ENCODE results near the gene ICAM2. TPM values are rescaled to one million over a fixed set of nuclear protein-coding genes. Genes with fewer than 3 reads are reported as not detected.

The ICAM2 gene
- total RNA-seq, 1 donor from 2014 or later: not detected

DNA sequence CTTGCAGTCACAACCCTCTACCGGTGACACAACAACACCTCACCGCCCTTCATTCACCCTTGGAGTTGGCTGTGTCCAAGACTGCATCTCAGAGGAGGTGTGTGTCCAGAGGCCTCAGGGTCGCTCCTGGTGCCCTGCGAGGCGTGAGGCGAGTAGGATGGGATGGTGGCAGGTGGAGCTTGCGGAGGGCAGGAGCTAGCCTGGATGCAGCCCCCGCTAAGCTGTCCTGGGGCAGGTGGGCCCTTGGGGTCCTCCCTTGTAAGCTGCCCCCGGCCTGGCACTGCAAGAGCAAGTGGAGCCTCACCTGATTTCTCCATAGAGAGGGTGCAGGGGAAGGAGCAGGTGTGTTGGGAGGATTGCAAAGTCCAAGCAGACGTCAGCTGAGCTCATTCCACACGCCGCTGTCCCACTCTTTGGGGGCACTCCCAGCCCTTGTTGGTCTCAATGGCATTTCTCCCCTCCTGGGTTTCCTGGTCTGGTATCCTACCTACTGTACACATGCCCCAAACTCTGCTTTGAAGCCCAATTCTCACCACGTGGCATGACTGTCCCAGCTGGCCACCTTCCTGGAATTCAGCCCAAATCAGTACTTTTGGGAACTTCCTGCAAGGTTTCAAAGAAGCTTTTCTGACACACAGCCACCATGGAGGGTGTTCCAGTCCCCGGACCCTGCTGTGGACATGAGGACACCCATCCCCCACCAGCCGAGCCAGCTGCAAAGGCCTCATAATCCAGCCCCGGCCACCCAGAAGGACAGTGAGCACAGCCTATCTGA, 18.1 kb upstream of the ICAM2 start:
- H3K4me1 Mint-ChIP-seq (ENCODE audit: unreplicated experiment): no peaks in the 10 kb centered on the region
- H3K27me3 Mint-ChIP-seq: no peaks in the 10 kb centered on the region
- H3K36me3 Mint-ChIP-seq: peaks cover 8% of the 10 kb centered on the region
- TF ChIP-seq, protein P1, sequence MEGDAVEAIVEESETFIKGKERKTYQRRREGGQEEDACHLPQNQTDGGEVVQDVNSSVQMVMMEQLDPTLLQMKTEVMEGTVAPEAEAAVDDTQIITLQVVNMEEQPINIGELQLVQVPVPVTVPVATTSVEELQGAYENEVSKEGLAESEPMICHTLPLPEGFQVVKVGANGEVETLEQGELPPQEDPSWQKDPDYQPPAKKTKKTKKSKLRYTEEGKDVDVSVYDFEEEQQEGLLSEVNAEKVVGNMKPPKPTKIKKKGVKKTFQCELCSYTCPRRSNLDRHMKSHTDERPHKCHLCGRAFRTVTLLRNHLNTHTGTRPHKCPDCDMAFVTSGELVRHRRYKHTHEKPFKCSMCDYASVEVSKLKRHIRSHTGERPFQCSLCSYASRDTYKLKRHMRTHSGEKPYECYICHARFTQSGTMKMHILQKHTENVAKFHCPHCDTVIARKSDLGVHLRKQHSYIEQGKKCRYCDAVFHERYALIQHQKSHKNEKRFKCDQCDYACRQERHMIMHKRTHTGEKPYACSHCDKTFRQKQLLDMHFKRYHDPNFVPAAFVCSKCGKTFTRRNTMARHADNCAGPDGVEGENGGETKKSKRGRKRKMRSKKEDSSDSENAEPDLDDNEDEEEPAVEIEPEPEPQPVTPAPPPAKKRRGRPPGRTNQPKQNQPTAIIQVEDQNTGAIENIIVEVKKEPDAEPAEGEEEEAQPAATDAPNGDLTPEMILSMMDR (conservative IDR thresholded peaks at IDR 0.05): no peak
- H3K27ac Mint-ChIP-seq: no peak overlapping the region
- H3K9me3 Mint-ChIP-seq: no peaks in the 10 kb centered on the region
- peak; percentile 60 for DNase-seq (ENCODE audit: extremely low spot score, unreplicated experiment)
- no peak overlapping the region for H3K4me3 Mint-ChIP-seq

DNA sequence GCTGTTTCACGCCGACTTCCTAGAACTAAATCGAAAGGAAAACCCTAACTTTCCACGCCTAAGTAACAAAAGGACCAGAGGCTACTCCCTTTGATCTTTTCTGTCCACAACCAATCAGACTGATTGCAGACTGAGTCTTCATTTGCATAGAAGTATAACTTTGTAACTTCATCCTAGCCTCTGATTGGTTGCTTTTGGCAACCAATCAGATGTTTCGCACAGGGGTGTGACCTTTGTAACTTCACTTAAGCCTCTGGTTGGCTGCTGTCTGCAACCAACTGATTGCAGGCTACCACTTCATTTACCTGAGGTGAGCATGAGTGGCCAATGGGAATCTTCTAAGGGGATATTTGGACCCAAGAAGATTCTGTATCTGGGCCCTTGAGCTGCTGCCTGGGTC, 17.4 kb upstream of the ICAM2 start:
- no peak for DNase-seq (ENCODE audit: extremely low spot score, unreplicated experiment)
- Mint-ChIP-seq H3K27ac (no peak overlapping the region), H3K36me3 (peaks cover 8% of the 10 kb centered on the region), H3K9me3 (no peaks in the 10 kb centered on the region), H3K4me3 (no peak overlapping the region), H3K4me1 (ENCODE audit: unreplicated experiment) (no peaks in the 10 kb centered on the region), H3K27me3 (no peaks in the 10 kb centered on the region)
- TF ChIP-seq, protein P1 (conservative IDR thresholded peaks at IDR 0.05): no peak

DNA sequence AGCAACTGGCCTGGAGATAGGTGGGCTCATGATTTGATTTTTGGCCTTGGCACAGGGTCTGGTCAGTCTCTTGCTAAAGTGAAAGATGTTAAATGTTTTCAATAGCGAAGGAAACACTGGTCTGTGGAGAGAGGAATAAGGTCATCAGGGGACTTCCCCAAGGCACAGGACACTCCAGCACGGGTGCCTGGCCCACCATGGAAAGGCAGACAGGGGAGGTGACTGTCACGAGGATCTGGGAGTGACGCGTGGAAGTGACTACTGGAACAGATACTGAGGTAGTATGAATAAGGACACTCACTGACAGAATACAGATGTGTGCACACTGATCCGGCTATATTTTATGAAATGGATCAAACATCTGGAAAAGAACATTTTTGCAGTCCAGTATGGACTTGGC, 16.7 kb upstream of the ICAM2 start:
- peak; percentile 18 for DNase-seq (ENCODE audit: extremely low spot score, unreplicated experiment)

DNA sequence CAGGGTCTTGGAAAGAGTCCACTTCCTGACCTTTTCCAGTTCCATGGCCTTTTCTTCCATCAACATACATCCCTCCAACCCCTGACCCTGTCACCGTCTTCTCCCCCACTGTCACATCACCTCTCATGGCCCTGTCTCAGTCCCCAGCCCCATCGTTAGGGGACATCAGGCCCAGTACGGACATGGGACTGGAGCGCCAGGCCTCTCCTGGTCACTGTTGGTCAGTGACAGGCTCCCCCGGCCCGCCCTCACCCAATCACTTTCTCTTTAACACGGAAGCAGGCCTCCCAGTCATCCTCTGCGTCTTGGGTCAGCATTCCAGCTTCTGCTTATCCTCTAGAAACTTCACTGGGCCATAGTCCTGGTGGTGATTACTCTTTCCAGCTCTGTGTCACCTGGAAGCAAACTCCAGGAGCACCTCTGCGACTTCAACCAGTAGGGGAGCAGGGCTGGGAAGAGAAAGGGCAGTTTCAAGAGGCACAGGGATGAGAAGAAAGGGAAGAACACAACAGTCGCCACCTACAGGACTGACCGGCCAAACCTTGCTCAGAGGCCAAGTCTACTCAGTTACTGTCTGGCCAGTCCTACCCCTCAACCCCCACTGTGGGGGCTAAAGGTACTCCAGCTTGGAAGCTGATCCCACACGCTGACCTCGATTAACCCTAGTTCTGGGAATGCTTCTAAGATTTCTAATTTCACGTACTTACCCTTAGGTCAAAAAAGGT, 15.9 kb upstream of the ICAM2 start:
- Mint-ChIP-seq H3K36me3 (peaks cover 3% of the 10 kb centered on the region), H3K9me3 (no peaks in the 10 kb centered on the region), H3K27me3 (no peaks in the 10 kb centered on the region), H3K27ac (no peak overlapping the region), H3K4me3 (no peak overlapping the region), H3K4me1 (ENCODE audit: unreplicated experiment) (no peaks in the 10 kb centered on the region)
- TF ChIP-seq, protein P1 (conservative IDR thresholded peaks at IDR 0.05): no peak
- peak; percentile 42 for DNase-seq (ENCODE audit: extremely low spot score, unreplicated experiment)

More for the DNA sequence above, 16.7 kb upstream of the ICAM2 start:
- Mint-ChIP-seq H3K36me3 (peaks cover 6% of the 10 kb centered on the region), H3K27me3 (no peaks in the 10 kb centered on the region), H3K27ac (no peak overlapping the region), H3K4me3 (no peak overlapping the region), H3K9me3 (no peaks in the 10 kb centered on the region), H3K4me1 (ENCODE audit: unreplicated experiment) (no peaks in the 10 kb centered on the region)
- TF ChIP-seq, protein P1 (conservative IDR thresholded peaks at IDR 0.05): no peak

DNA sequence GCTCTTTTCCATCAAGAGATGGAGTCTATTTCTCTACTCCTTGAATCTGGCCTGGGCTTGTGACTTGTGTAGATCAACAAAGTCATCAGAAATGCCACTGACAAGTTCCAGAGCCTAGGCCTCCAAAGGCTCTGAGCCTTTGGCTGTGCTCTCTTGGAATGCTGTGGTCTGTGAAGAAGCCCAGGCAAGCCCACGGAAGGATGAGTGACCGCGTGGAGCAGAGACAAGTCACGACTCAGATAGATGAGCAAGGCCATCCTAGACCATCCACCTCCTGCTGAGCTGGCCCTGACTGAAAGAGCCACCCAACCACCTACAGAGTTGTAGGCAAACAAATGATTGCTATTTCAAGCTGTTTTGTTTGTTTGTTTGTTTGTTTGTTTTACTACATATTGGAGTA, 11.6 kb upstream of the ICAM2 start:
- TF ChIP-seq, protein P1 (conservative IDR thresholded peaks at IDR 0.05): no peak
- H3K9me3 Mint-ChIP-seq: no peaks in the 10 kb centered on the region
- no peak overlapping the region for H3K27ac Mint-ChIP-seq
- H3K4me3 Mint-ChIP-seq: no peak overlapping the region
- DNase-seq (ENCODE audit: extremely low spot score, unreplicated experiment): peak; percentile 11
- no peaks in the 10 kb centered on the region for H3K27me3 Mint-ChIP-seq
- H3K36me3 Mint-ChIP-seq: no peaks in the 10 kb centered on the region
- H3K4me1 Mint-ChIP-seq (ENCODE audit: unreplicated experiment): no peaks in the 10 kb centered on the region
